HL-60 (cell line): ENCODE results near the gene KCNC1.
A peak's percentile ranks its signal among the peaks of the same experiment; 100 is the strongest.

Experiments used
- DNase-seq, 2 experiments: peaks; one replicate each; pipeline ENCODE4 v3.0.0-alpha.2; 2010 to 2020; ENCODE audit warnings: low read depth in 1 of 2, low spot score in 1 of 2
- H3K27ac ChIP-seq: fragments of 250-450 bp; sonication (Bioruptor Pico); replicated peaks from 2 replicates; pipeline ENCODE4 v1.5.1; 2020; ENCODE audit warnings: mild to moderate bottlenecking, moderate library complexity
- H3K27me3 ChIP-seq: fragments of 250-450 bp; sonication (Bioruptor Pico); 2 replicates; pipeline ENCODE4 v1.5.1; 2021; ENCODE audit warnings: mild to moderate bottlenecking, moderate library complexity; ENCODE audit not compliant: insufficient read depth, poor library complexity, severe bottlenecking
- H3K4me3 ChIP-seq: replicated peaks from 2 replicates; pipeline ENCODE4 v1.5.1; 2011; ENCODE audit warnings: mild to moderate bottlenecking, control low read depth, low read length; ENCODE audit not compliant: insufficient read depth
- GABPA ChIP-seq: IDR thresholded peaks from 2 replicates; pipeline ENCODE4 v1.6.1; 2012; ENCODE audit warnings: low read depth
- POLR2AphosphoS5 ChIP-seq: IDR thresholded peaks from 2 replicates; pipeline ENCODE4 v1.6.1; 2012; ENCODE audit warnings: low read depth
- SPI1 ChIP-seq: IDR thresholded peaks from 2 replicates; pipeline ENCODE4 v1.6.1; 2012; ENCODE audit warnings: low read depth, mild to moderate bottlenecking, borderline replicate concordance
- TF ChIP-seq, protein P1 (sequence below): IDR thresholded peaks from one replicate; pipeline ENCODE4 v1.5.1; 2011; ENCODE audit warnings: low read length, control low read depth, inconsistent platforms; ENCODE audit not compliant: insufficient read depth
- TF ChIP-seq, protein P2 (sequence below): IDR thresholded peaks from 2 replicates; pipeline ENCODE4 v1.6.1; 2012; ENCODE audit warnings: low read depth; ENCODE audit not compliant: insufficient replicate concordance

KCNC1 gene

GRCh38 chr11:17719028-17719937 lies 15.3 kb upstream of the KCNC1 start, which contains the start of gene MYOD1:
TSS of gene MYOD1 (plus strand) at chr11:17719571. CDS start at chr11:17719783, 212 bp downstream.
- Histone ChIP-seq H3K27ac (no peak within 1 kb of the TSS), H3K4me3 (no peak within 1 kb of the TSS), H3K27me3 (peaks cover 53% of the 10 kb centered on the region)
- DNase-seq, result no peak
- TF ChIP-seq SPI1, result no peak
- TF ChIP-seq, protein P1, sequence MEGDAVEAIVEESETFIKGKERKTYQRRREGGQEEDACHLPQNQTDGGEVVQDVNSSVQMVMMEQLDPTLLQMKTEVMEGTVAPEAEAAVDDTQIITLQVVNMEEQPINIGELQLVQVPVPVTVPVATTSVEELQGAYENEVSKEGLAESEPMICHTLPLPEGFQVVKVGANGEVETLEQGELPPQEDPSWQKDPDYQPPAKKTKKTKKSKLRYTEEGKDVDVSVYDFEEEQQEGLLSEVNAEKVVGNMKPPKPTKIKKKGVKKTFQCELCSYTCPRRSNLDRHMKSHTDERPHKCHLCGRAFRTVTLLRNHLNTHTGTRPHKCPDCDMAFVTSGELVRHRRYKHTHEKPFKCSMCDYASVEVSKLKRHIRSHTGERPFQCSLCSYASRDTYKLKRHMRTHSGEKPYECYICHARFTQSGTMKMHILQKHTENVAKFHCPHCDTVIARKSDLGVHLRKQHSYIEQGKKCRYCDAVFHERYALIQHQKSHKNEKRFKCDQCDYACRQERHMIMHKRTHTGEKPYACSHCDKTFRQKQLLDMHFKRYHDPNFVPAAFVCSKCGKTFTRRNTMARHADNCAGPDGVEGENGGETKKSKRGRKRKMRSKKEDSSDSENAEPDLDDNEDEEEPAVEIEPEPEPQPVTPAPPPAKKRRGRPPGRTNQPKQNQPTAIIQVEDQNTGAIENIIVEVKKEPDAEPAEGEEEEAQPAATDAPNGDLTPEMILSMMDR, result no peak

- peak in 1 of 2 experiments; percentile 16 for DNase-seq
- Histone ChIP-seq H3K27ac (no peak overlapping the region), H3K27me3 (peaks cover 55% of the 10 kb centered on the region), H3K4me3 (no peak overlapping the region)
- TF ChIP-seq, protein P2, sequence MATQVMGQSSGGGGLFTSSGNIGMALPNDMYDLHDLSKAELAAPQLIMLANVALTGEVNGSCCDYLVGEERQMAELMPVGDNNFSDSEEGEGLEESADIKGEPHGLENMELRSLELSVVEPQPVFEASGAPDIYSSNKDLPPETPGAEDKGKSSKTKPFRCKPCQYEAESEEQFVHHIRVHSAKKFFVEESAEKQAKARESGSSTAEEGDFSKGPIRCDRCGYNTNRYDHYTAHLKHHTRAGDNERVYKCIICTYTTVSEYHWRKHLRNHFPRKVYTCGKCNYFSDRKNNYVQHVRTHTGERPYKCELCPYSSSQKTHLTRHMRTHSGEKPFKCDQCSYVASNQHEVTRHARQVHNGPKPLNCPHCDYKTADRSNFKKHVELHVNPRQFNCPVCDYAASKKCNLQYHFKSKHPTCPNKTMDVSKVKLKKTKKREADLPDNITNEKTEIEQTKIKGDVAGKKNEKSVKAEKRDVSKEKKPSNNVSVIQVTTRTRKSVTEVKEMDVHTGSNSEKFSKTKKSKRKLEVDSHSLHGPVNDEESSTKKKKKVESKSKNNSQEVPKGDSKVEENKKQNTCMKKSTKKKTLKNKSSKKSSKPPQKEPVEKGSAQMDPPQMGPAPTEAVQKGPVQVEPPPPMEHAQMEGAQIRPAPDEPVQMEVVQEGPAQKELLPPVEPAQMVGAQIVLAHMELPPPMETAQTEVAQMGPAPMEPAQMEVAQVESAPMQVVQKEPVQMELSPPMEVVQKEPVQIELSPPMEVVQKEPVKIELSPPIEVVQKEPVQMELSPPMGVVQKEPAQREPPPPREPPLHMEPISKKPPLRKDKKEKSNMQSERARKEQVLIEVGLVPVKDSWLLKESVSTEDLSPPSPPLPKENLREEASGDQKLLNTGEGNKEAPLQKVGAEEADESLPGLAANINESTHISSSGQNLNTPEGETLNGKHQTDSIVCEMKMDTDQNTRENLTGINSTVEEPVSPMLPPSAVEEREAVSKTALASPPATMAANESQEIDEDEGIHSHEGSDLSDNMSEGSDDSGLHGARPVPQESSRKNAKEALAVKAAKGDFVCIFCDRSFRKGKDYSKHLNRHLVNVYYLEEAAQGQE, result no peak
- TF ChIP-seq, protein P1, result no peak
- TF ChIP-seq SPI1 (no peak), GABPA (no peak), POLR2AphosphoS5 (no peak)
Observed at GRCh38 chr11:17719938-17720795, 14.4 kb upstream of the KCNC1 start.

DNA sequence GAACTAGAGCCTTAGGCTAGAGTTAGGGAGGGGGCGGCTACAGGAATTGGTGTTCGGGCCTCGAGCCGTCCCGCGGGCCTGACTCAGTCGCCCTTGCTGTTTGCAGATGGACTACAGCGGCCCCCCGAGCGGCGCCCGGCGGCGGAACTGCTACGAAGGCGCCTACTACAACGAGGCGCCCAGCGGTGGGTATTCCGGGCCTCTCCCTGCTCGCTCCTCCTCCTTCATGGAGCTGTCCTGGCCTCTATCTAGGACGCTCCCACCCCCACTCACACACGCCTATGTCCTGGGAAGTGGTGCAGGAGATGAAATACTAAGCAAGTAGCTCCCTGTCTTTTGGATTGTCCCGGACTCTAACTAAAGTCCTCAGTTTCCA lies 13.8 kb upstream of the KCNC1 start:
- H3K4me3 ChIP-seq, result no peak overlapping the region
- DNase-seq, result no peak
- no peak overlapping the region for H3K27ac ChIP-seq
- peaks cover 52% of the 10 kb centered on the region for H3K27me3 ChIP-seq
- TF ChIP-seq GABPA, result no peak
- TF ChIP-seq, protein P2, result no peak
- no peak for TF ChIP-seq SPI1
- TF ChIP-seq POLR2AphosphoS5, result no peak
- TF ChIP-seq, protein P1, result no peak
